GM23338 (cell line): ENCODE measurements around the gene RFX3. TPM values are rescaled to one million over a fixed set of nuclear protein-coding genes. Genes with fewer than 3 reads are reported as not detected.
A peak's percentile ranks its signal among the peaks of the same experiment; 100 is the strongest.

Experiments used
- ATAC-seq: fragments of 200-7000 bp; cut with Tn5 transposase; 3 replicates; pipeline ENCODE4 v1.9.1; 2020
- DNase-seq: peaks from one replicate; pipeline ENCODE4 v3.0.0-alpha.2; 2015; ENCODE audit warnings: low spot score
- H2AFZ ChIP-seq: fragments of 200-600 bp; sonication (generic); 2 replicates; pipeline ENCODE4 v1.8.0; 2016; ENCODE audit warnings: antibody characterized with exemption, mild to moderate bottlenecking, moderate library complexity
- H3F3A ChIP-seq: fragments of 200-600 bp; sonication (generic); replicated peaks from 2 replicates; pipeline ENCODE4 v1.8.0; 2017; ENCODE audit warnings: antibody characterized with exemption, mixed run types, low read depth
- H3K27ac ChIP-seq: fragments of 200-600 bp; sonication (generic); 2 replicates; pipeline ENCODE4 v1.6.1; 2016; ENCODE audit warnings: low read depth
- H3K27me3 ChIP-seq: fragments of 200-600 bp; sonication (generic); 2 replicates; pipeline ENCODE4 v1.8.0; 2016; ENCODE audit warnings: mild to moderate bottlenecking, mixed run types, moderate library complexity; ENCODE audit not compliant: insufficient read depth
- H3K36me3 ChIP-seq: fragments of 200-600 bp; sonication (generic); 2 replicates; pipeline ENCODE4 v1.8.0; 2016; ENCODE audit warnings: mild to moderate bottlenecking; ENCODE audit not compliant: insufficient read depth
- H3K4me1 ChIP-seq: fragments of 200-600 bp; sonication (generic); 2 replicates; pipeline ENCODE4 v1.8.0; 2016; ENCODE audit warnings: mild to moderate bottlenecking, moderate library complexity; ENCODE audit not compliant: insufficient read depth
- H3K4me2 ChIP-seq: fragments of 200-600 bp; sonication (generic); 2 replicates; pipeline ENCODE4 v1.7.1; 2017; ENCODE audit warnings: mixed run types
- H3K4me3 ChIP-seq: fragments of 200-600 bp; sonication (generic); 2 replicates; pipeline ENCODE4 v1.6.1; 2016; ENCODE audit warnings: mixed run types
- H3K79me2 ChIP-seq: fragments of 200-600 bp; sonication (generic); replicated peaks from 2 replicates; pipeline ENCODE4 v1.8.0; 2017; ENCODE audit warnings: mild to moderate bottlenecking; ENCODE audit not compliant: insufficient read depth
- H3K9me2 ChIP-seq: fragments of 200-600 bp; sonication (generic); 2 replicates; pipeline ENCODE4 v1.8.0; 2017; ENCODE audit not compliant: insufficient read depth
- H4K20me1 ChIP-seq: fragments of 200-600 bp; sonication (generic); replicated peaks from 2 replicates; pipeline ENCODE4 v1.8.0; 2017; ENCODE audit warnings: mild to moderate bottlenecking; ENCODE audit not compliant: insufficient read depth
- H3K27ac Mint-ChIP-seq: 2 replicates; pipeline ENCODE4 v1.8.0; 2020; ENCODE audit warnings: inconsistent platforms, mild to moderate bottlenecking, moderate library complexity, mixed read lengths
- H3K27me3 Mint-ChIP-seq: 3 replicates; pipeline ENCODE4 v1.8.0; 2022; ENCODE audit warnings: low read depth, mild to moderate bottlenecking, moderate library complexity, mixed read lengths, inconsistent platforms; ENCODE audit not compliant: insufficient read depth, poor library complexity
- H3K36me3 Mint-ChIP-seq: 3 replicates; pipeline ENCODE4 v1.8.0; 2021; ENCODE audit warnings: low read depth, mild to moderate bottlenecking, inconsistent platforms, moderate library complexity, mixed read lengths
- H3K4me1 Mint-ChIP-seq: 3 replicates; pipeline ENCODE4 v1.8.0; 2020; ENCODE audit warnings: mild to moderate bottlenecking, inconsistent platforms, mixed read lengths
- H3K4me3 Mint-ChIP-seq: 3 replicates; pipeline ENCODE4 v1.8.0; 2021; ENCODE audit warnings: moderate library complexity, mild to moderate bottlenecking, inconsistent platforms, mixed read lengths
- H3K9me3 Mint-ChIP-seq: 3 replicates; pipeline ENCODE4 v1.8.0; 2020; ENCODE audit warnings: moderate library complexity, mild to moderate bottlenecking, inconsistent platforms, mixed read lengths
- CREB1 ChIP-seq: fragments of 250-450 bp; sonication (Bioruptor Pico); IDR thresholded peaks from 2 replicates; pipeline ENCODE4 v1.5.0; 2020; ENCODE audit warnings: low read depth, mild to moderate bottlenecking, moderate library complexity
- EZH2 ChIP-seq: fragments of 200-600 bp; sonication (generic); IDR thresholded peaks from one replicate; pipeline ENCODE4 v1.8.0; 2017; ENCODE audit warnings: antibody characterized with exemption, mild to moderate bottlenecking, low read depth; ENCODE audit not compliant: unreplicated experiment
- EZH2phosphoT487 ChIP-seq: fragments of 200-600 bp; sonication (generic); IDR thresholded peaks from one replicate; pipeline ENCODE4 v1.8.1; 2018; ENCODE audit warnings: antibody characterized with exemption; ENCODE audit not compliant: unreplicated experiment
- JUNB ChIP-seq: IDR thresholded peaks from one replicate; pipeline ENCODE4 v1.6.1; 2016; ENCODE audit warnings: antibody characterized with exemption; ENCODE audit not compliant: unreplicated experiment
- NANOG ChIP-seq: IDR thresholded peaks from 2 replicates; pipeline ENCODE4 v1.6.1; 2016; ENCODE audit warnings: antibody characterized with exemption, borderline replicate concordance
- STAT1 ChIP-seq: IDR thresholded peaks from one replicate; pipeline ENCODE4 v1.6.1; 2016; ENCODE audit warnings: antibody characterized with exemption; ENCODE audit not compliant: unreplicated experiment
- ZNF114 ChIP-seq: fragments of 250-450 bp; sonication (Bioruptor Pico); IDR thresholded peaks from 2 replicates; pipeline ENCODE4 v1.5.0; 2020; ENCODE audit warnings: mild to moderate bottlenecking, moderate library complexity
- ZNF331 ChIP-seq: fragments of 250-450 bp; sonication (Bioruptor Pico); IDR thresholded peaks from 2 replicates; pipeline ENCODE4 v1.5.0; 2020; ENCODE audit warnings: low read depth, mild to moderate bottlenecking, moderate library complexity
- polyA plus RNA-seq: library from polyadenylated mRNA; unstranded; fragments of >200 nt; fragmentation: Nextera tagmentation; extraction: Ambion mirVana; gene quantifications from 2 replicates; pipeline ENCODE4 v1.2.1, GENCODE V29; 2016
- total RNA-seq: library from RNA; depleted of rRNA; stranded (reverse); fragments of >200 nt; shearing (Covaris generic); gene quantifications from 2 replicates; pipeline ENCODE4 v1.2.3, GENCODE V29; 2014
- TF ChIP-seq, protein P1 (sequence below): IDR thresholded peaks from one replicate; pipeline ENCODE4 v1.6.1; 2018; ENCODE audit warnings: antibody characterized with exemption; ENCODE audit not compliant: unreplicated experiment
- TF ChIP-seq, protein P2 (sequence below), 2 experiments: fragments of 200-600 bp in 1 of 2; sonication (generic) in 1 of 2; conservative IDR thresholded peaks; 2 replicates each; pipeline versions ENCODE4 v1.5.1 to v1.6.1; 2016 to 2017; ENCODE audit warnings: antibody characterized with exemption in 2 of 2, low read depth in 2 of 2, mild to moderate bottlenecking in 2 of 2, moderate library complexity in 1 of 2
- TF ChIP-seq, protein P3 (sequence below): IDR thresholded peaks from 2 replicates; pipeline ENCODE4 v1.6.1; 2016; ENCODE audit warnings: antibody characterized with exemption

The RFX3 gene
- total and polyA plus RNA-seq, 2 experiments from 2014 or later: 9.8 to 22.1 TPM

DNA sequence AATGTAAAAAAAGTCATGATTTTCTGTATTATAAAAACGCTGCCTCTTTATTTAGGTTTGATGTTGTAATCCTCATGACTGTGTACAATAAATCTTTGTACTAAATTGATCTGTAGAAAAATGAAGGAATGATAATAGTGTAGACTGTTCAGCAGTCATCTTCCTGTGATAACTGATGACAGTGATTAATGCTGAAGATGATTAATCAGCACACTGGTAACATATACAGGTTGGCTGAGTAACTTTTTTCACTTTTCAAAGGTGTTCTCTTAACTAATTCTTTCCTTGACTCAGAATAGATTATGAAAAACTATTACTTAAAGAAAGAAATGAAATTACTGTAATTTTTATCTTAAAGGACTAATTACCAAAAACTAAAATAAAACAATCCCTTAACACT, 122.5 kb downstream of the RFX3 start (continued):
- TF ChIP-seq, protein P1, sequence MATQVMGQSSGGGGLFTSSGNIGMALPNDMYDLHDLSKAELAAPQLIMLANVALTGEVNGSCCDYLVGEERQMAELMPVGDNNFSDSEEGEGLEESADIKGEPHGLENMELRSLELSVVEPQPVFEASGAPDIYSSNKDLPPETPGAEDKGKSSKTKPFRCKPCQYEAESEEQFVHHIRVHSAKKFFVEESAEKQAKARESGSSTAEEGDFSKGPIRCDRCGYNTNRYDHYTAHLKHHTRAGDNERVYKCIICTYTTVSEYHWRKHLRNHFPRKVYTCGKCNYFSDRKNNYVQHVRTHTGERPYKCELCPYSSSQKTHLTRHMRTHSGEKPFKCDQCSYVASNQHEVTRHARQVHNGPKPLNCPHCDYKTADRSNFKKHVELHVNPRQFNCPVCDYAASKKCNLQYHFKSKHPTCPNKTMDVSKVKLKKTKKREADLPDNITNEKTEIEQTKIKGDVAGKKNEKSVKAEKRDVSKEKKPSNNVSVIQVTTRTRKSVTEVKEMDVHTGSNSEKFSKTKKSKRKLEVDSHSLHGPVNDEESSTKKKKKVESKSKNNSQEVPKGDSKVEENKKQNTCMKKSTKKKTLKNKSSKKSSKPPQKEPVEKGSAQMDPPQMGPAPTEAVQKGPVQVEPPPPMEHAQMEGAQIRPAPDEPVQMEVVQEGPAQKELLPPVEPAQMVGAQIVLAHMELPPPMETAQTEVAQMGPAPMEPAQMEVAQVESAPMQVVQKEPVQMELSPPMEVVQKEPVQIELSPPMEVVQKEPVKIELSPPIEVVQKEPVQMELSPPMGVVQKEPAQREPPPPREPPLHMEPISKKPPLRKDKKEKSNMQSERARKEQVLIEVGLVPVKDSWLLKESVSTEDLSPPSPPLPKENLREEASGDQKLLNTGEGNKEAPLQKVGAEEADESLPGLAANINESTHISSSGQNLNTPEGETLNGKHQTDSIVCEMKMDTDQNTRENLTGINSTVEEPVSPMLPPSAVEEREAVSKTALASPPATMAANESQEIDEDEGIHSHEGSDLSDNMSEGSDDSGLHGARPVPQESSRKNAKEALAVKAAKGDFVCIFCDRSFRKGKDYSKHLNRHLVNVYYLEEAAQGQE: no peak
- TF ChIP-seq CREB1 (CRISPR knock-in tag) (no peak), EZH2 (no peak), ZNF114 (CRISPR knock-in tag) (no peak), STAT1 (no peak), EZH2phosphoT487 (no peak)
- TF ChIP-seq, protein P2, sequence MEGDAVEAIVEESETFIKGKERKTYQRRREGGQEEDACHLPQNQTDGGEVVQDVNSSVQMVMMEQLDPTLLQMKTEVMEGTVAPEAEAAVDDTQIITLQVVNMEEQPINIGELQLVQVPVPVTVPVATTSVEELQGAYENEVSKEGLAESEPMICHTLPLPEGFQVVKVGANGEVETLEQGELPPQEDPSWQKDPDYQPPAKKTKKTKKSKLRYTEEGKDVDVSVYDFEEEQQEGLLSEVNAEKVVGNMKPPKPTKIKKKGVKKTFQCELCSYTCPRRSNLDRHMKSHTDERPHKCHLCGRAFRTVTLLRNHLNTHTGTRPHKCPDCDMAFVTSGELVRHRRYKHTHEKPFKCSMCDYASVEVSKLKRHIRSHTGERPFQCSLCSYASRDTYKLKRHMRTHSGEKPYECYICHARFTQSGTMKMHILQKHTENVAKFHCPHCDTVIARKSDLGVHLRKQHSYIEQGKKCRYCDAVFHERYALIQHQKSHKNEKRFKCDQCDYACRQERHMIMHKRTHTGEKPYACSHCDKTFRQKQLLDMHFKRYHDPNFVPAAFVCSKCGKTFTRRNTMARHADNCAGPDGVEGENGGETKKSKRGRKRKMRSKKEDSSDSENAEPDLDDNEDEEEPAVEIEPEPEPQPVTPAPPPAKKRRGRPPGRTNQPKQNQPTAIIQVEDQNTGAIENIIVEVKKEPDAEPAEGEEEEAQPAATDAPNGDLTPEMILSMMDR (conservative IDR thresholded peaks at IDR 0.05; ENCODE audit: low read depth in 2 of 2): no peak

DNA sequence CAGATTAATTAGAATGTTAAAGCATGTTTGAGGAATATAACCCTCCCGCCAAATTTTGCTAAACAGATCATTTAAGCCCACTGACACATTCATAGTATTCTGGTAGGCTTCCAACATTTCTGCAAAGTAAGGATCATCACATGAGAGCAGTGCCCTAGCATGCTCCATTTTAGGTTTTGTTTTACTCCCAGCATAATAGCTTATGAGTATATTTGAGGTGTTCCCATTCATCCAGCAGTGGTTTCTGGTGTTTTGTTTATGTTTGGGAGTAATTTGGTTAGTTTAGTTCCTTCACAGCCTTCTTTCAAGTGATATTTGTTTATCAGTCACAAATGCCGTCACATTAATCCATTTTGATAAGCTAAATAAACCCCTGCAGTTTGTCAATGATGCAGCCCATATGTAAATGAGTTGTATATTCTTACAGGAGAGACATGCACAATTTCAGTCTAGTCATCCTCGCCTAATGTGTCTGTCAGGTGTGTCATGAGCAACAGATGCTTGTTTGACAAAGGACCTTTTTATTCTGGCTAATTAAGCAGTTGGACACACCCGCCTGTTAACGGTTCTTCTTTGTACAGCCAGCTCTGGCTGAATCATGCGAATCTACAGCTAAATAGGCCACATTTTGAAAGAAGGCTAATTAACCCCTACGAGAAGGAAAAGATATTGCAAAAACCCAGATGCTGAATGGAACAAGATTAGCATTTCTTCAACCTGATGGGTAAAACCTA, 124.4 kb downstream of the RFX3 start:
- DNase-seq (no peak), ATAC-seq (no peak)
- no peaks in the 10 kb centered on the region for H3K27me3 Mint-ChIP-seq
- no peak overlapping the region for H3K4me3 ChIP-seq
- H3K4me2 ChIP-seq: 0 out of 2 replicates have a peak overlapping the region, but pooled peaks have one; percentile 4
- no peaks in the 10 kb centered on the region for H3K27me3 ChIP-seq
- H3K27ac Mint-ChIP-seq: peak overlapping the region; percentile 68
- H3K27ac ChIP-seq: no peak overlapping the region
- H3K4me3 Mint-ChIP-seq: no peak overlapping the region
- H2AFZ ChIP-seq: no peak overlapping the region
- H4K20me1 ChIP-seq: no peaks in the 10 kb centered on the region
- H3K36me3 Mint-ChIP-seq: no peaks in the 10 kb centered on the region
- no peaks in the 10 kb centered on the region for H3K9me2 ChIP-seq
- no peaks in the 10 kb centered on the region for H3F3A ChIP-seq
- peaks cover 41% of the 10 kb centered on the region for H3K4me1 ChIP-seq
- peaks cover 27% of the 10 kb centered on the region for H3K4me1 Mint-ChIP-seq
- H3K9me3 Mint-ChIP-seq: no peaks in the 10 kb centered on the region
- no peaks in the 10 kb centered on the region for H3K79me2 ChIP-seq
- TF ChIP-seq, protein P3, sequence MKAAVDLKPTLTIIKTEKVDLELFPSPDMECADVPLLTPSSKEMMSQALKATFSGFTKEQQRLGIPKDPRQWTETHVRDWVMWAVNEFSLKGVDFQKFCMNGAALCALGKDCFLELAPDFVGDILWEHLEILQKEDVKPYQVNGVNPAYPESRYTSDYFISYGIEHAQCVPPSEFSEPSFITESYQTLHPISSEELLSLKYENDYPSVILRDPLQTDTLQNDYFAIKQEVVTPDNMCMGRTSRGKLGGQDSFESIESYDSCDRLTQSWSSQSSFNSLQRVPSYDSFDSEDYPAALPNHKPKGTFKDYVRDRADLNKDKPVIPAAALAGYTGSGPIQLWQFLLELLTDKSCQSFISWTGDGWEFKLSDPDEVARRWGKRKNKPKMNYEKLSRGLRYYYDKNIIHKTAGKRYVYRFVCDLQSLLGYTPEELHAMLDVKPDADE: no peak
- TF ChIP-seq, protein P2 (conservative IDR thresholded peaks at IDR 0.05; ENCODE audit: low read depth in 2 of 2): no peak
- TF ChIP-seq ZNF114 (CRISPR knock-in tag) (no peak), STAT1 (no peak), ZNF331 (no peak), JUNB (no peak), NANOG (0 out of 2 replicates have a peak, but pooled peaks have one; percentile 16), EZH2 (no peak)
- H3K36me3 ChIP-seq: no peaks in the 10 kb centered on the region
